GM19463 (cell line): ENCODE measurements around the gene KIFC3.
"Not testable (repeated sequence)": the region's sequence is repeated elsewhere in the genome, so short reads cannot be mapped to it uniquely, and the experiment has no call there.

Experiments
- ATAC-seq: cut with Tn5 transposase; IDR thresholded peaks from one replicate; pipeline ENCODE4 v1.9.1; 2021; ENCODE audit warnings: mild to moderate bottlenecking, moderate library complexity; ENCODE audit not compliant: unreplicated experiment

KIFC3 gene

GRCh38 chr16:57743458-57743857, 58.8 kb downstream of the KIFC3 start:
- no peak for ATAC-seq

- ATAC-seq: no peak
Observed at GRCh38 chr16:57742543-57742942, 59.7 kb downstream of the KIFC3 start.

- ATAC-seq: no peak
Observed at GRCh38 chr16:57741660-57742191, 60.6 kb downstream of the KIFC3 start.

GRCh38 chr16:57740423-57741071, 61.7 kb downstream of the KIFC3 start:
- no peak for ATAC-seq

- ATAC-seq: no peak
Observed at GRCh38 chr16:57739756-57740422, 62.4 kb downstream of the KIFC3 start.

- no peak for ATAC-seq
Observed at GRCh38 chr16:57738844-57739243, 63.4 kb downstream of the KIFC3 start.

- ATAC-seq: no peak
Observed at GRCh38 chr16:57736419-57737351, 65.6 kb downstream of the KIFC3 start.

GRCh38 chr16:57735755-57736418, 66.4 kb downstream of the KIFC3 start, which contains the start of gene KATNB1:
Gene KATNB1, plus strand, starts transcription at chr16:57735770. Its CDS starts 1,474 bp downstream, at chr16:57737244.
- ATAC-seq: no peak

GRCh38 chr16:57734925-57735754, 67.2 kb downstream of the KIFC3 start:
- peak; percentile 89 for ATAC-seq

- no peak for ATAC-seq
Observed at GRCh38 chr16:57734308-57734924, 67.9 kb downstream of the KIFC3 start.

GRCh38 chr16:57732714-57733113, 69.6 kb downstream of the KIFC3 start:
- ATAC-seq: no peak

- no peak for ATAC-seq
Observed at GRCh38 chr16:57732037-57732436, 70.3 kb downstream of the KIFC3 start.

- no peak for ATAC-seq
Observed at GRCh38 chr16:57730771-57731730, 71.2 kb downstream of the KIFC3 start.

GRCh38 chr16:57729852-57730251, 72.4 kb downstream of the KIFC3 start:
- not testable (repeated sequence) for ATAC-seq

GRCh38 chr16:57729182-57729484, 73.2 kb downstream of the KIFC3 start:
- ATAC-seq: no peak

- no peak for ATAC-seq
Observed at GRCh38 chr16:57728336-57729181, 73.7 kb downstream of the KIFC3 start.

GRCh38 chr16:57727610-57728009, 74.7 kb downstream of the KIFC3 start:
- ATAC-seq: no peak
